CD4-positive, alpha-beta T cell (primary cell): Measurements from ENCODE around the gene OSBPL6. TPM values are rescaled to one million over a fixed set of nuclear protein-coding genes. Genes with fewer than 3 reads are reported as not detected.

Source experiments
- ATAC-seq: fragments of 200-7000 bp; cut with Tn5 transposase; one replicate; pipeline ENCODE4 v1.10.0; 2022; ENCODE audit warnings: mild to moderate bottlenecking; ENCODE audit not compliant: poor library complexity
- CTCF ChIA-PET: fragments of 350-600 bp; sonication (Branson Sonifier 250); formaldehyde crosslinking; loops from one replicate; lab custom pipeline; 2021; ENCODE audit warnings: antibody characterized with exemption, inconsistent platforms; lab: Charles Lee
- POLR2A ChIA-PET: fragments of 350-600 bp; sonication (Branson Sonifier 250); formaldehyde crosslinking; loops from one replicate; lab custom pipeline; 2021; ENCODE audit warnings: antibody characterized with exemption, inconsistent platforms; lab: Charles Lee
- DNase-seq, 14 experiments: peaks; one replicate each; pipeline ENCODE4 v3.0.0-alpha.2; 2013 to 2020; ENCODE audit warnings: mixed read lengths in 2 of 14
- H3K27ac ChIP-seq, 2 donors: one replicate each; pipeline versions ENCODE4 v1.5.1 to v1.7.0; 2013; ENCODE audit warnings: low read length in 2 of 2, low read depth in 1 of 2, mild to moderate bottlenecking in 1 of 2
- H3K27me3 ChIP-seq, 2 experiments: 1 replicate in 1 of 2; 2 replicates in 1 of 2; pipeline versions ENCODE4 v1.6.1 to v1.7.0; 2013; ENCODE audit warnings: low read length in 2 of 2, control low read depth in 1 of 2, mild to moderate bottlenecking in 1 of 2, moderate library complexity in 1 of 2; ENCODE audit not compliant: insufficient read depth in 2 of 2, control insufficient read depth in 1 of 2
- H3K36me3 ChIP-seq: one replicate; pipeline ENCODE4 v1.6.1; 2013; ENCODE audit warnings: low read length, control low read depth; ENCODE audit not compliant: insufficient read depth
- H3K4me1 ChIP-seq: one replicate; pipeline ENCODE4 v1.6.1; 2013; ENCODE audit warnings: low read length, control low read depth; ENCODE audit not compliant: insufficient read depth
- H3K4me3 ChIP-seq: one replicate; pipeline ENCODE4 v1.5.1; 2013; ENCODE audit warnings: mild to moderate bottlenecking, low read length, moderate library complexity
- H3K9me3 ChIP-seq, 2 experiments: 1 replicate in 1 of 2; 2 replicates in 1 of 2; pipeline versions ENCODE4 v1.6.1 to v1.7.0; 2013; ENCODE audit warnings: low read length in 2 of 2, mild to moderate bottlenecking in 2 of 2, control low read depth in 1 of 2, moderate library complexity in 1 of 2; ENCODE audit not compliant: control insufficient read depth in 1 of 2, insufficient read depth in 1 of 2
- H3K27ac Mint-ChIP-seq: one replicate; pipeline ENCODE4 v1.8.0; 2020; ENCODE audit warnings: mixed read lengths
- H3K27me3 Mint-ChIP-seq: one replicate; pipeline ENCODE4 v1.8.0; 2021; ENCODE audit warnings: mixed read lengths
- H3K36me3 Mint-ChIP-seq: one replicate; pipeline ENCODE4 v1.8.0; 2021; ENCODE audit warnings: low read depth, mixed read lengths
- H3K4me1 Mint-ChIP-seq: one replicate; pipeline ENCODE4 v1.8.0; 2021; ENCODE audit warnings: low read depth, mixed read lengths
- H3K4me3 Mint-ChIP-seq: one replicate; pipeline ENCODE4 v1.8.0; 2020; ENCODE audit warnings: mild to moderate bottlenecking, mixed read lengths
- H3K9me3 Mint-ChIP-seq: one replicate; pipeline ENCODE4 v1.8.0; 2020; ENCODE audit warnings: mixed read lengths
- intact Hi-C, 2 experiments: fragments of 100-400 bp; cut with DNase I in 1 of 2; cut with micrococcal nuclease in 1 of 2; formaldehyde crosslinking; loops; one replicate each; pipeline versions ENCODE4 v1.15.1 to v1.9.0; 2023 to 2025; cut with DNase I, micrococcal nuclease
- total RNA-seq, 174 experiments: library from RNA in 2 of 174; stranded (reverse) in 2 of 174; gene quantifications; one replicate each; pipeline ENCODE4 v1.2.3 and lab custom pipeline; 2021 to 2026
- TF ChIP-seq, protein P1 (sequence below): fragments of 200-600 bp; IDR thresholded peaks from one replicate; pipeline ENCODE4 v1.8.0; 2022; ENCODE audit warnings: antibody characterized with exemption, mild to moderate bottlenecking

The OSBPL6 gene
- total RNA-seq, 2 experiments from 2014 or later: 0.08 to 0.11 TPM

GRCh38 chr2:178359192-178359912 is 165.0 kb downstream of the OSBPL6 start:
- POLR2A ChIA-PET: no interaction called here
- Mint-ChIP-seq H3K4me1 (no peaks in the 10 kb centered on the region), H3K4me3 (no peak overlapping the region), H3K27me3 (peaks cover 15% of the 10 kb centered on the region), H3K27ac (no peak overlapping the region), H3K9me3 (peaks cover 5% of the 10 kb centered on the region), H3K36me3 (no peaks in the 10 kb centered on the region)
- H3K4me1 ChIP-seq: no peaks in the 10 kb centered on the region
- no peaks in the 10 kb centered on the region for H3K36me3 ChIP-seq
- intact Hi-C loops: no loop called here
- CTCF ChIA-PET: no interaction called here
- H3K4me3 ChIP-seq: no peak overlapping the region
- H3K27ac ChIP-seq: no peak overlapping the region
- DNase-seq (no peak), ATAC-seq (no peak)
- no peaks in the 10 kb centered on the region for H3K9me3 ChIP-seq
- TF ChIP-seq, protein P1, sequence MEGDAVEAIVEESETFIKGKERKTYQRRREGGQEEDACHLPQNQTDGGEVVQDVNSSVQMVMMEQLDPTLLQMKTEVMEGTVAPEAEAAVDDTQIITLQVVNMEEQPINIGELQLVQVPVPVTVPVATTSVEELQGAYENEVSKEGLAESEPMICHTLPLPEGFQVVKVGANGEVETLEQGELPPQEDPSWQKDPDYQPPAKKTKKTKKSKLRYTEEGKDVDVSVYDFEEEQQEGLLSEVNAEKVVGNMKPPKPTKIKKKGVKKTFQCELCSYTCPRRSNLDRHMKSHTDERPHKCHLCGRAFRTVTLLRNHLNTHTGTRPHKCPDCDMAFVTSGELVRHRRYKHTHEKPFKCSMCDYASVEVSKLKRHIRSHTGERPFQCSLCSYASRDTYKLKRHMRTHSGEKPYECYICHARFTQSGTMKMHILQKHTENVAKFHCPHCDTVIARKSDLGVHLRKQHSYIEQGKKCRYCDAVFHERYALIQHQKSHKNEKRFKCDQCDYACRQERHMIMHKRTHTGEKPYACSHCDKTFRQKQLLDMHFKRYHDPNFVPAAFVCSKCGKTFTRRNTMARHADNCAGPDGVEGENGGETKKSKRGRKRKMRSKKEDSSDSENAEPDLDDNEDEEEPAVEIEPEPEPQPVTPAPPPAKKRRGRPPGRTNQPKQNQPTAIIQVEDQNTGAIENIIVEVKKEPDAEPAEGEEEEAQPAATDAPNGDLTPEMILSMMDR: no peak
- H3K27me3 ChIP-seq: no peaks in the 10 kb centered on the region

- intact Hi-C loops: no loop called here
- no peak overlapping the region for H3K4me3 Mint-ChIP-seq
- no peaks in the 10 kb centered on the region for H3K36me3 ChIP-seq
- DNase-seq (no peak), ATAC-seq (no peak)
- H3K4me3 ChIP-seq: no peak overlapping the region
- H3K27me3 Mint-ChIP-seq: peaks cover 13% of the 10 kb centered on the region
- H3K9me3 ChIP-seq: no peaks in the 10 kb centered on the region
- peaks cover 5% of the 10 kb centered on the region for H3K9me3 Mint-ChIP-seq
- H3K27ac ChIP-seq: no peak overlapping the region
- TF ChIP-seq, protein P1: no peak
- no peak overlapping the region for H3K27ac Mint-ChIP-seq
- no peaks in the 10 kb centered on the region for H3K4me1 ChIP-seq
- ChIA-PET CTCF (no interaction called here), POLR2A (no interaction called here)
- no peaks in the 10 kb centered on the region for H3K27me3 ChIP-seq
- H3K4me1 Mint-ChIP-seq: no peaks in the 10 kb centered on the region
- H3K36me3 Mint-ChIP-seq: no peaks in the 10 kb centered on the region
Measured at GRCh38 chr2:178361588-178361987, 167.3 kb downstream of the OSBPL6 start.

DNA sequence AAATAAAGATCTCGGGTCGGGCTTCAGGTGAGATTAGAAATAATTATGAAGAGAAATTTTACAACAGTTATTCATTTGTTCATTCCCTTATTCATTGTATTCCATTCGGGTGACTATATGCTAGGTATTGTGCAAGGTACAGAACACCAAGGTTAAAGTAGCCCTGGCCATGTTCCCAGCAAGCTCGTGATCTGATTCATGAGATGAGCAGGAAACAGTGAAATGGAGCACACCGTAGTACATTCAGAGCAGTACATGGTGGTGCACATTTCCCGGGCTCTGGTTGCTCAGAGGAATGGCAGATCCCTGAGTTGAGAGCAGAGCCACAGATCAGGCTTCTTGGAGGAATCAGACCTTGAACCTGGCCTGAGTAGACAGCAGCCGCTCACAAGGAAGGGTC is 168.9 kb downstream of the OSBPL6 start:
- no peaks in the 10 kb centered on the region for H3K9me3 ChIP-seq
- CTCF ChIA-PET: no interaction called here

More for the DNA sequence above, 168.9 kb downstream of the OSBPL6 start:
- Mint-ChIP-seq H3K4me1 (no peaks in the 10 kb centered on the region), H3K9me3 (no peaks in the 10 kb centered on the region), H3K4me3 (no peak overlapping the region), H3K27me3 (peaks cover 8% of the 10 kb centered on the region), H3K27ac (no peak overlapping the region), H3K36me3 (no peaks in the 10 kb centered on the region)
- no peaks in the 10 kb centered on the region for H3K27me3 ChIP-seq
- no peak overlapping the region for H3K27ac ChIP-seq
- no peak for DNase-seq
- no peak overlapping the region for H3K4me3 ChIP-seq
- no peaks in the 10 kb centered on the region for H3K36me3 ChIP-seq
- no peak for ATAC-seq
- POLR2A ChIA-PET: no interaction called here
- H3K4me1 ChIP-seq: no peaks in the 10 kb centered on the region
- TF ChIP-seq, protein P1: no peak
- intact Hi-C loops: no loop called here
